ENCODE measurements around the gene RBFOX1. TPM values are rescaled to one million over a fixed set of nuclear protein-coding genes. Genes with fewer than 3 reads are reported as not detected.

The RBFOX1 gene
- total RNA-seq, 2 donors from 2014 or later, result not detected

- Mint-ChIP-seq H3K9me3 (peaks cover 6% of the 10 kb centered on the region), H3K27me3 (no peaks in the 10 kb centered on the region), H3K4me3 (no peak overlapping the region), H3K4me1 (ENCODE audit: low read depth in 2 of 2) (no peaks in the 10 kb centered on the region), H3K27ac (no peak overlapping the region), H3K36me3 (no peaks in the 10 kb centered on the region)
- ATAC-seq, result no peak
- no peak for DNase-seq (ENCODE audit: low spot score)
Observed at GRCh38 chr16:7369204-7369603, 36.6 kb downstream of the RBFOX1 start.

- ATAC-seq (no peak), DNase-seq (ENCODE audit: low spot score) (no peak)
- H3K36me3 Mint-ChIP-seq, result no peaks in the 10 kb centered on the region
- no peak overlapping the region for H3K4me3 Mint-ChIP-seq
- H3K4me1 Mint-ChIP-seq (ENCODE audit: low read depth in 2 of 2), result no peaks in the 10 kb centered on the region
- no peak overlapping the region for H3K27ac Mint-ChIP-seq
- H3K9me3 Mint-ChIP-seq, result peaks cover 6% of the 10 kb centered on the region
- no peaks in the 10 kb centered on the region for H3K27me3 Mint-ChIP-seq
Observed at GRCh38 chr16:7372095-7372494, 39.5 kb downstream of the RBFOX1 start.

- ATAC-seq (no peak), DNase-seq (ENCODE audit: low spot score) (no peak)
- Mint-ChIP-seq H3K4me1 (ENCODE audit: low read depth in 2 of 2) (no peaks in the 10 kb centered on the region), H3K36me3 (no peaks in the 10 kb centered on the region), H3K27me3 (no peaks in the 10 kb centered on the region), H3K27ac (no peak overlapping the region), H3K4me3 (no peak overlapping the region), H3K9me3 (peaks cover 8% of the 10 kb centered on the region)
Observed at GRCh38 chr16:7373776-7374175, 41.1 kb downstream of the RBFOX1 start.

GRCh38 chr16:7374614-7375174 lies 42.0 kb downstream of the RBFOX1 start:
- no peaks in the 10 kb centered on the region for H3K36me3 Mint-ChIP-seq
- no peak overlapping the region for H3K27ac Mint-ChIP-seq
- H3K9me3 Mint-ChIP-seq, result peaks cover 8% of the 10 kb centered on the region
- DNase-seq (ENCODE audit: low spot score) (no peak), ATAC-seq (no peak)
- no peaks in the 10 kb centered on the region for H3K27me3 Mint-ChIP-seq
- no peak overlapping the region for H3K4me3 Mint-ChIP-seq
- no peaks in the 10 kb centered on the region for H3K4me1 Mint-ChIP-seq (ENCODE audit: low read depth in 2 of 2)

DNA sequence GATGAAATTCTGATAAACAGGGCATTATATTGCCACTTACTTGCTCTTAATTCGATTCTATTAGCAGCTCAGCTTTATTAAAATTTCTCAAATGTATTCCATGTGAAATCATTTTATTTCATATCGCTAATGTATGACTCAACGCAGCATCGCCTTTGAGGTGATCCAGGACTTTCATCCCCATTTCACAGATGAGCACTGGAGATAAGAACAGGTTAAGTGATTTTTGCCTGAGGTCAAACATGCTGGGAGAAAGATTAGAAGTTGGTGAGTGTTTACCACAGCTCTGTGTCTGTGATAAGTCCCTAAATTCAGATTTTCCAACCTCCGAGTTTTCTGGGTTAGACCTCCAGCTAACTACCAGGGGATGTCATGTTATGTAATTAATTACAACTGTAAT lies 43.6 kb downstream of the RBFOX1 start:
- Mint-ChIP-seq H3K36me3 (no peaks in the 10 kb centered on the region), H3K27me3 (no peaks in the 10 kb centered on the region), H3K27ac (no peak overlapping the region), H3K4me3 (no peak overlapping the region), H3K4me1 (ENCODE audit: low read depth in 2 of 2) (no peaks in the 10 kb centered on the region), H3K9me3 (peaks cover 5% of the 10 kb centered on the region)
- no peak for DNase-seq (ENCODE audit: low spot score)
- no peak for ATAC-seq

DNA sequence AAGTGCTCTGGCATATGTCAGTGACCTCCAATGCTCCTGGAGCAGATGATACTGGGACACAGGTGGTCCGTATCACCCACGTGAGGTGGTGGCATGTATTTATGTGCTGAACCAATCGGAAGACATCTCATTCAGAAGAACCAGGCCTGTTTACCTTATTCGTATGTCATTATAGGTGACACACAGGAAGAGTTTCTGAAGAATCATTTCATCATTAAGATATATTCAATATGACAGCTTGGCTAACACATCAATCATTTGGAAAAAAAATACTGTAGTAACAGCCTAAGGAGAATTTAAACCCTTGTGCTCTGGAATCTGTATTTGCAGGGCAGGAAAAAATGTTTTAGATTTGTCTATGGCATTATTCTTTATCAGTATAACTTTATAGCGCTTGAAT lies 44.6 kb downstream of the RBFOX1 start:
- no peaks in the 10 kb centered on the region for H3K4me1 Mint-ChIP-seq (ENCODE audit: low read depth in 2 of 2)
- no peaks in the 10 kb centered on the region for H3K36me3 Mint-ChIP-seq
- H3K4me3 Mint-ChIP-seq, result no peak overlapping the region
- no peak overlapping the region for H3K27ac Mint-ChIP-seq
- H3K27me3 Mint-ChIP-seq, result no peaks in the 10 kb centered on the region
- no peak for ATAC-seq
- H3K9me3 Mint-ChIP-seq, result peaks cover 5% of the 10 kb centered on the region
- DNase-seq (ENCODE audit: low spot score), result no peak

DNA sequence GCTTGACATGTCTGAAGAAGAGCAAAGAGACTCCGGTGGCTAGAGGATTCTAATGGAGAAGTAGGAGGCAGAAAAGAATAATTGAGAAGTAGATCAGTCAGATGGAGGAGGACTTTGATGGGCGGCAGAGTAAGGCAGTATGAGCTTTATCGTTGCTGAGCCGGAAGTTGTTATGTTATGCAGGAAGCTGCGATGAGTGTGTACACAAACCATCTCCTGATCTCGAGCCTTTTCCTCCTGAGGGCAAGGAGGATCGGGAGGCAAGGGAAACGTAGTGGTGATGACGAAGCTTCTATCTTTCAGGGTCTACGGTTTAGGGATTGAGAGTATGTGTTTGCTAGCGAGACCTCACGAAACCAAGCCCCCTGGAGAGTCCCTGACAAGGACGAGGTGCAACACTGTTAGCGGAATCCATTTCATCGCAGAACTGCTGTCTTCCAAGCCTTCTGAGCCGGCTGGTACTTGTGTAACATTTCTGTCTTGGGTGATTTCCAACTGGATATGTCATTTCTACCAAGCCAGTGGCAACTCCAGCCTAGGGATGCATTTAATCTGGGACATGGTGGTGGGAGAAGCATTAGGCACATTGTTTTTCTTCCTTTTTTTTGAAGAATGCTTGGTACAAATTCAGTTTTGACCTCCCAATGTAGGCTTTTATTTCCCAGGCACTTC lies 45.5 kb downstream of the RBFOX1 start:
- no peak for DNase-seq (ENCODE audit: low spot score)
- Mint-ChIP-seq H3K4me1 (ENCODE audit: low read depth in 2 of 2) (no peaks in the 10 kb centered on the region), H3K4me3 (no peak overlapping the region), H3K36me3 (no peaks in the 10 kb centered on the region), H3K27ac (no peak overlapping the region), H3K9me3 (peaks cover 5% of the 10 kb centered on the region), H3K27me3 (no peaks in the 10 kb centered on the region)
- ATAC-seq, result no peak

- no peaks in the 10 kb centered on the region for H3K36me3 Mint-ChIP-seq
- DNase-seq (ENCODE audit: low spot score) (no peak), ATAC-seq (no peak)
- no peaks in the 10 kb centered on the region for H3K4me1 Mint-ChIP-seq (ENCODE audit: low read depth in 2 of 2)
- H3K27ac Mint-ChIP-seq, result no peak overlapping the region
- H3K27me3 Mint-ChIP-seq, result no peaks in the 10 kb centered on the region
- H3K4me3 Mint-ChIP-seq, result no peak overlapping the region
- peaks cover 14% of the 10 kb centered on the region for H3K9me3 Mint-ChIP-seq
Observed at GRCh38 chr16:7380441-7380840, 47.8 kb downstream of the RBFOX1 start.

- Mint-ChIP-seq H3K27ac (no peak overlapping the region), H3K4me1 (ENCODE audit: low read depth in 2 of 2) (no peaks in the 10 kb centered on the region), H3K27me3 (no peaks in the 10 kb centered on the region), H3K4me3 (no peak overlapping the region), H3K36me3 (no peaks in the 10 kb centered on the region), H3K9me3 (peaks cover 14% of the 10 kb centered on the region)
- ATAC-seq (no peak), DNase-seq (ENCODE audit: low spot score) (no peak)
Observed at GRCh38 chr16:7380911-7381310, 48.3 kb downstream of the RBFOX1 start.

DNA sequence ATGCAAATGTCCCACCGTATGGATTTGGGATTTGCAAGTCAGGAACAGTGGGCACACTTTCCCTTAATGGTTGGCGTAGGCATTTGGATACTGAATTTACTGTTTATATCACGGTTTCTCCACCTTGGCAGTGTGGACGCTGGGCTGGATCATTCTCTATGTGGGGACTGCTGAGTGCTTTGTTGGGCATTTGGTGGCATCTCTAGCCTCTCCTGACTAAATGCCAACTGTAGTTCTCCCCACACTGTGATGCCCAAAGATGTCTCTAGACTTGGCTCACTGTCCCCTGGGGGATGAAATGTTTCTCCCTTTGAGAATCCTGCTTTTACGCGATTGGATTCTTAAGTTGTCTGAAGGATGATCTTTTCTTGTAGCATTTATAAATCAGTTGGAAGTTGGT lies 49.0 kb downstream of the RBFOX1 start:
- H3K4me1 Mint-ChIP-seq (ENCODE audit: low read depth in 2 of 2), result no peaks in the 10 kb centered on the region
- no peak overlapping the region for H3K4me3 Mint-ChIP-seq
- no peak for DNase-seq (ENCODE audit: low spot score)
- H3K27ac Mint-ChIP-seq, result no peak overlapping the region
- no peaks in the 10 kb centered on the region for H3K36me3 Mint-ChIP-seq
- H3K27me3 Mint-ChIP-seq, result no peaks in the 10 kb centered on the region
- no peak for ATAC-seq
- peaks cover 14% of the 10 kb centered on the region for H3K9me3 Mint-ChIP-seq

GRCh38 chr16:7382521-7382920 lies 49.9 kb downstream of the RBFOX1 start:
- Mint-ChIP-seq H3K4me3 (no peak overlapping the region), H3K27ac (no peak overlapping the region), H3K4me1 (ENCODE audit: low read depth in 2 of 2) (no peaks in the 10 kb centered on the region), H3K36me3 (no peaks in the 10 kb centered on the region), H3K27me3 (no peaks in the 10 kb centered on the region), H3K9me3 (peaks cover 13% of the 10 kb centered on the region)
- DNase-seq (ENCODE audit: low spot score) (no peak), ATAC-seq (no peak)

GRCh38 chr16:7390974-7391373 lies 58.3 kb downstream of the RBFOX1 start:
- Mint-ChIP-seq H3K27me3 (no peaks in the 10 kb centered on the region), H3K4me3 (no peak overlapping the region), H3K27ac (no peak overlapping the region), H3K4me1 (ENCODE audit: low read depth in 2 of 2) (no peaks in the 10 kb centered on the region), H3K9me3 (peaks cover 10% of the 10 kb centered on the region), H3K36me3 (no peaks in the 10 kb centered on the region)
- DNase-seq (ENCODE audit: low spot score) (no peak), ATAC-seq (no peak)

DNA sequence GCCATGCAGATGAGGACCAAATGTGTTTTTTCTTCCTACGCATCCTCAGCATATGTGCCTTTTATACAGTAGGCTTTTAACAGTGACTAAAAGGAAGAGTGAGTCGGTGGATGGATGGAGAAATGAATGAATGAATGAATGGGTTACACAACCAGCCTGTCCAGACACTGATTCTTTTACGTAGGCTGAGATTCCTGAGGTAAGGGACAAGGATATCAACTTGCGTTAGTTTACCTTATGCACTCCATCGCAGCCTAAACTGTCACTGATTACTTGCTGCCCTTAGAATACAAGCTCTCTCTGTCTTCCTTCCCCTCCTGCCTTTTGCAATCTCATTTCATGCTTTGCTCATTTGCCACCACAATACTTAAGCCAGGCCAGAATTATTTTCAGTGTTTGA lies 59.0 kb downstream of the RBFOX1 start:
- Mint-ChIP-seq H3K27me3 (no peaks in the 10 kb centered on the region), H3K9me3 (peaks cover 10% of the 10 kb centered on the region), H3K4me1 (ENCODE audit: low read depth in 2 of 2) (no peaks in the 10 kb centered on the region), H3K36me3 (no peaks in the 10 kb centered on the region), H3K4me3 (no peak overlapping the region), H3K27ac (no peak overlapping the region)
- DNase-seq (ENCODE audit: low spot score) (no peak), ATAC-seq (no peak)

DNA sequence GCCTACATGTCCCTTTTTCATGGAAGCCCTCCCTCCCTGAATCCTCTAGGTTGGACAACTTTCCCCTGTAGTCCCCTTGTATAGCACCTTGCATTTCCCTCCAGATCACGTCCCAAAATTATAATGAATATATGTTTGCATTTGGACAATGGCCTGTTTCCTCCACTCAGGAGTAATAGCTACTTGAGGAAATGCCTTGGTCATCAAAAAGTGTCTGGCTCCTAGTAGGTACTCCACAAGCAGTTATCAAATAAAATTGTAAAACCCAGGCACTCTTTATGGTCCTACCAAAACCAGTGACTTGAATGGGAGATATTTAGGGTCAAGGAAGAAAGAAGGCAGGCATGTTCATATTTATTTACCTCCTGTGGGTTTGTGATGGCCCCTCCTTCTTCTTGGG lies 59.6 kb downstream of the RBFOX1 start:
- peaks cover 10% of the 10 kb centered on the region for H3K9me3 Mint-ChIP-seq
- ATAC-seq (no peak), DNase-seq (ENCODE audit: low spot score) (no peak)
- H3K36me3 Mint-ChIP-seq, result no peaks in the 10 kb centered on the region
- no peaks in the 10 kb centered on the region for H3K27me3 Mint-ChIP-seq
- no peak overlapping the region for H3K27ac Mint-ChIP-seq
- no peak overlapping the region for H3K4me3 Mint-ChIP-seq
- no peaks in the 10 kb centered on the region for H3K4me1 Mint-ChIP-seq (ENCODE audit: low read depth in 2 of 2)

GRCh38 chr16:7393680-7394079 lies 61.0 kb downstream of the RBFOX1 start:
- Mint-ChIP-seq H3K36me3 (no peaks in the 10 kb centered on the region), H3K4me1 (ENCODE audit: low read depth in 2 of 2) (no peaks in the 10 kb centered on the region), H3K4me3 (no peak overlapping the region), H3K27ac (no peak overlapping the region), H3K27me3 (no peaks in the 10 kb centered on the region), H3K9me3 (peaks cover 10% of the 10 kb centered on the region)
- ATAC-seq (no peak), DNase-seq (ENCODE audit: low spot score) (no peak)
